ENCODE data around the gene PICK1. TPM values are rescaled to one million over a fixed set of nuclear protein-coding genes. Genes with fewer than 3 reads are reported as not detected.

The PICK1 gene
- total and polyA plus RNA-seq, 2 of the 13 experiments (the other 11 are each of a cell fraction or from before 2014, with no cell fraction given): 19.3 to 25.3 TPM

- CTCF ChIA-PET (ENCODE audit: low intra/inter-chr PET ratio, low total read pairs): no interaction called here
- Histone ChIP-seq H3K4me2 (ENCODE audit: low read depth, low read length) (peak overlapping the region; percentile 95), H3K27ac (ENCODE audit: extremely low read length, insufficient read depth, low read length) (no peak overlapping the region)
- TF ChIP-seq NFKBIZ (CRISPR knock-in tag; IDR thresholded peaks at IDR 0.05) (no peak), SALL1 (CRISPR knock-in tag; IDR thresholded peaks at IDR 0.05) (0 out of 2 replicates have a peak, but pooled peaks have one; percentile 5), SPEN (CRISPR knock-in tag; IDR thresholded peaks at IDR 0.05; ENCODE audit: low read depth) (no peak), ZNF337 (CRISPR knock-in tag; IDR thresholded peaks at IDR 0.05; ENCODE audit: borderline replicate concordance, low read depth) (no peak), AGO2 (optimal IDR thresholded peaks at IDR 0.05; ENCODE audit: low read depth, low read length) (peak; percentile 10), PBX2 (CRISPR knock-in tag; IDR thresholded peaks at IDR 0.05) (no peak), ZMYM3 (CRISPR knock-in tag; IDR thresholded peaks at IDR 0.05) (no peak), ATF3 (CRISPR knock-in tag; IDR thresholded peaks at IDR 0.05) (no peak), GTF2F1 (IDR thresholded peaks at IDR 0.05; ENCODE audit: low read length) (no peak), CTCF (CRISPR knock-in tag; IDR thresholded peaks at IDR 0.05) (no peak), GRHL1 (CRISPR knock-in tag; conservative IDR thresholded peaks at IDR 0.05) (no peak), TFAP4 (IDR thresholded peaks at IDR 0.05; ENCODE audit: borderline replicate concordance, low read depth) (0 out of 2 replicates have a peak, but pooled peaks have one; percentile 2), ZNF468 (CRISPR knock-in tag; IDR thresholded peaks at IDR 0.05) (no peak), SRSF4 (IDR thresholded peaks at IDR 0.05; ENCODE audit: low read depth, low read length, poor library complexity, severe bottlenecking) (no peak), ZNF704 (CRISPR knock-in tag; IDR thresholded peaks at IDR 0.05; ENCODE audit: borderline replicate concordance) (no peak), SAFB2 (CRISPR knock-in tag; IDR thresholded peaks at IDR 0.05; ENCODE audit: borderline replicate concordance, low read depth) (no peak)
Observed at GRCh38 chr22:38112381-38112780, 55.2 kb downstream of the PICK1 start.

More at GRCh38 chr22:38112381-38112780, 55.2 kb downstream of the PICK1 start:
- ATAC-seq (no peak), DNase-seq (ENCODE audit: low spot score) (no peak), FAIRE-seq (no peak)
- intact Hi-C loops (cut with micrococcal nuclease; ENCODE audit: unreplicated experiment): loop anchor here (5.0 kb wide), 2 partner anchors 90 to 150 kb away; partner anchors contain the start of gene MAFF
- in situ Hi-C loops (cut with HindIII; ENCODE audit: extremely low pct_ligation_motif_present, low pct_unique_long_range_greater_than_20kb): loop anchor here (10.0 kb wide), 1 partner anchor 92 kb away; the partner anchor contains the start of gene MAFF
- POLR2A ChIA-PET: interaction anchor here (1.5 to 6.1 kb wide), 5 partner anchors 9 to 206 kb away, joined by 4 to 60 read pairs (median 7); partner anchors contain the start of gene PLA2G6
- Histone ChIP-seq H3K27me3 (ENCODE audit: control insufficient read depth in 1 of 2, insufficient read depth in 2 of 2, low read length in 2 of 2) (no peaks in the 10 kb centered on the region), H4K20me1 (ENCODE audit: insufficient read depth, low read length) (no peaks in the 10 kb centered on the region; the same call in 1 of the 2 replicates), H3K4me1 (ENCODE audit: insufficient read depth, low read length) (peaks cover 65% of the 10 kb centered on the region), H3K9ac (ENCODE audit: insufficient read depth, low read depth, low read length) (peak overlapping the region; percentile 40; the same call in 1 of the 2 replicates), H2AFZ (ENCODE audit: low read length) (no peak overlapping the region), H3K9me3 (ENCODE audit: low read length) (no peaks in the 10 kb centered on the region), H3K4me3 (replicated peaks in 1 of 3; ENCODE audit: insufficient read depth in 1 of 3, low read depth in 2 of 3, low read length in 3 of 3) (peak overlapping the region in 2 of 3 experiments; percentile 30 to 76; a peak in 4 of 6 replicates), H3K79me2 (ENCODE audit: insufficient read depth, low read length) (peaks cover 3% of the 10 kb centered on the region), H3K36me3 (replicated peaks in 1 of 2; ENCODE audit: control insufficient read depth in 1 of 2, insufficient read depth in 2 of 2, low read length in 2 of 2) (no peaks in the 10 kb centered on the region)
- no TSS peak for BruUV-seq (replicated peaks)
- 80% methylated on average over 2 of the region's 22 CpGs for WGBS (ENCODE audit: low lambda C conversion rate)

Data from HepG2 (cell line).